Naive B cell (primary cell): ENCODE measurements around the gene SEPTIN10. TPM values are rescaled to one million over a fixed set of nuclear protein-coding genes. Genes with fewer than 3 reads are reported as not detected.
A peak's percentile ranks its signal among the peaks of the same experiment; 100 is the strongest.
"Not testable (repeated sequence)": the region's sequence is repeated elsewhere in the genome, so short reads cannot be mapped to it uniquely, and the experiment has no call there.

Experiments
- ATAC-seq, 2 donors: fragments of 150-1000 bp; cut with Tn5 transposase; 2 replicates each; pipeline ENCODE4 v1.10.0; 2021; ENCODE audit warnings: low read depth in 2 of 2, mild to moderate bottlenecking in 2 of 2, moderate library complexity in 2 of 2
- DNase-seq: peaks from one replicate; pipeline ENCODE4 v3.0.0; 2022
- H3K27ac Mint-ChIP-seq, 6 donors: one replicate each; pipeline ENCODE4 v1.8.0; 2020 to 2022; ENCODE audit warnings: mild to moderate bottlenecking in 6 of 6, mixed read lengths in 6 of 6, moderate library complexity in 5 of 6, inconsistent platforms in 2 of 6
- H3K27me3 Mint-ChIP-seq, 3 donors: one replicate each; pipeline ENCODE4 v1.8.0; 2021 to 2022; ENCODE audit warnings: mixed read lengths in 3 of 3, mild to moderate bottlenecking in 1 of 3
- H3K36me3 Mint-ChIP-seq, 2 donors: one replicate each; pipeline ENCODE4 v1.8.0; 2020 to 2022; ENCODE audit warnings: mixed read lengths in 2 of 2, inconsistent platforms in 1 of 2, mild to moderate bottlenecking in 1 of 2
- H3K4me1 Mint-ChIP-seq, 3 donors: one replicate each; pipeline ENCODE4 v1.8.0; 2020 to 2022; ENCODE audit warnings: mixed read lengths in 3 of 3, inconsistent platforms in 1 of 3, mild to moderate bottlenecking in 1 of 3, moderate library complexity in 1 of 3
- H3K4me3 Mint-ChIP-seq, 8 donors: one replicate each; pipeline ENCODE4 v1.8.0; 2020 to 2022; ENCODE audit warnings: mild to moderate bottlenecking in 8 of 8, mixed read lengths in 8 of 8, moderate library complexity in 8 of 8, inconsistent platforms in 2 of 8
- H3K9me3 Mint-ChIP-seq, 7 donors: one replicate each; pipeline ENCODE4 v1.8.0; 2020 to 2022; ENCODE audit warnings: mixed read lengths in 7 of 7, mild to moderate bottlenecking in 5 of 7, inconsistent platforms in 2 of 7, moderate library complexity in 1 of 7
- polyA plus RNA-seq, 6 donors: library from polyadenylated mRNA; unstranded; fragments of 300-500 nt; fragmentation: Illumina TruSeq; gene quantifications; one replicate each; pipeline ENCODE4 v1.2.3, GENCODE V29; 2021; ENCODE audit warnings: low read depth in 6 of 6

Gene SEPTIN10
- polyA plus RNA-seq, 6 donors from 2014 or later = 0.41 to 1.8 (median 0.84) TPM; not detected in 1

GRCh38 chr2:109537565-109538222 is 76.1 kb downstream of the SEPTIN10 start:
- Mint-ChIP-seq H3K9me3 (peaks cover 0 to 8% (median 3%) of the 10 kb centered on the region in 7 donors), H3K4me1 (no peaks in the 10 kb centered on the region), H3K27me3 (peaks cover 0 to 12% (median 4%) of the 10 kb centered on the region in 3 donors), H3K36me3 (no peaks in the 10 kb centered on the region), H3K27ac (no peak overlapping the region), H3K4me3 (no peak overlapping the region)
- ATAC-seq (no peak), DNase-seq (no peak)

GRCh38 chr2:109536556-109536955 is 77.2 kb downstream of the SEPTIN10 start:
- DNase-seq, H3K4me3 Mint-ChIP-seq, H3K9me3 Mint-ChIP-seq, H3K4me1 Mint-ChIP-seq, H3K27me3 Mint-ChIP-seq, H3K27ac Mint-ChIP-seq, ATAC-seq, H3K36me3 Mint-ChIP-seq: not testable (repeated sequence)

DNA sequence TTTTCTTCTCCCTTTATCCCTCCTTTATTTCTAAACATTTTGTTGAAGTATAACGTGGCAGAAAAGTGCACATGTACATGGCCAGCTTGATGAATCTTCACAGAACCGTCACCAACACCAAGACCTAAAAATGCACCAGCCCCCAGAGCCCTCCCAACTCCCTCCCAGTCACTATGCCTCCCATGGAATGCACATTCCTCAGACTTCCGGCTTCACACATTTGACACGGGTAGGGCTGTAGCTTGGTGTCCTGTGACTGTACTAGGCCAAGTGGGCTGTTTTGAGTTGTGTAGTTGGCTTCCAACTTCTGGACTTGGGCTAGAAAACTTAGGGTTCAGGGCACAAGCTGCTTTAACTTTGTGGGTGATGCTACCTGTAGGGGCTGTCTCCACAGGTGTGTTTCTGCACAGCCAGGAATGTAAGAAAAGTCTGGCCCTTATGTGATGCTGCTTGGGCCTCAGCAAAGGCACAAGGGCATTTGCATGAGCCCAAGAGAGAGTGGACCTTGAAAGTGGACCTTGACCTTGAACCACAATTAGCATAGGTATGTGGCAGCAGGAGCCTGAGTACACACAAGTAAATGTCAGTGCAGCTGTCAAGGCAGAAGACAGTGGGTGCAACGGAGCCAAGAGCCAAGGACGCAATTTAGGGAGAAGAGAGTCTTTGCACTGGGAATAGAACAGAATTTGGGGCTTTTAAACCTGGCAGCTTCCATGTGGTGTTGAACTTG is 78.4 kb downstream of the SEPTIN10 start:
- Mint-ChIP-seq H3K4me1 (no peaks in the 10 kb centered on the region), H3K36me3 (no peaks in the 10 kb centered on the region), H3K27me3 (no peaks in the 10 kb centered on the region), H3K27ac (no peak overlapping the region), H3K4me3 (no peak overlapping the region), H3K9me3 (peaks cover 0 to 8% (median 3%) of the 10 kb centered on the region in 7 donors)
- ATAC-seq = no peak
- DNase-seq = no peak

GRCh38 chr2:109533823-109534222 is 79.9 kb downstream of the SEPTIN10 start:
- no peaks in the 10 kb centered on the region for H3K4me1 Mint-ChIP-seq
- H3K9me3 Mint-ChIP-seq = peaks cover 0 to 8% (median 3%) of the 10 kb centered on the region in 7 donors
- H3K27ac Mint-ChIP-seq = peak overlapping the region in 1 of 6 donors; percentile 3
- no peak overlapping the region for H3K4me3 Mint-ChIP-seq
- H3K27me3 Mint-ChIP-seq = no peaks in the 10 kb centered on the region
- ATAC-seq (no peak), DNase-seq (no peak)
- no peaks in the 10 kb centered on the region for H3K36me3 Mint-ChIP-seq

GRCh38 chr2:109532728-109533076 is 81.1 kb downstream of the SEPTIN10 start:
- DNase-seq (no peak), ATAC-seq (no peak)
- Mint-ChIP-seq H3K4me1 (no peaks in the 10 kb centered on the region), H3K27ac (no peak overlapping the region), H3K27me3 (peaks cover 0 to 4% (median 2%) of the 10 kb centered on the region in 3 donors), H3K9me3 (peaks cover 0 to 8% (median 3%) of the 10 kb centered on the region in 7 donors), H3K36me3 (no peaks in the 10 kb centered on the region), H3K4me3 (no peak overlapping the region)

DNA sequence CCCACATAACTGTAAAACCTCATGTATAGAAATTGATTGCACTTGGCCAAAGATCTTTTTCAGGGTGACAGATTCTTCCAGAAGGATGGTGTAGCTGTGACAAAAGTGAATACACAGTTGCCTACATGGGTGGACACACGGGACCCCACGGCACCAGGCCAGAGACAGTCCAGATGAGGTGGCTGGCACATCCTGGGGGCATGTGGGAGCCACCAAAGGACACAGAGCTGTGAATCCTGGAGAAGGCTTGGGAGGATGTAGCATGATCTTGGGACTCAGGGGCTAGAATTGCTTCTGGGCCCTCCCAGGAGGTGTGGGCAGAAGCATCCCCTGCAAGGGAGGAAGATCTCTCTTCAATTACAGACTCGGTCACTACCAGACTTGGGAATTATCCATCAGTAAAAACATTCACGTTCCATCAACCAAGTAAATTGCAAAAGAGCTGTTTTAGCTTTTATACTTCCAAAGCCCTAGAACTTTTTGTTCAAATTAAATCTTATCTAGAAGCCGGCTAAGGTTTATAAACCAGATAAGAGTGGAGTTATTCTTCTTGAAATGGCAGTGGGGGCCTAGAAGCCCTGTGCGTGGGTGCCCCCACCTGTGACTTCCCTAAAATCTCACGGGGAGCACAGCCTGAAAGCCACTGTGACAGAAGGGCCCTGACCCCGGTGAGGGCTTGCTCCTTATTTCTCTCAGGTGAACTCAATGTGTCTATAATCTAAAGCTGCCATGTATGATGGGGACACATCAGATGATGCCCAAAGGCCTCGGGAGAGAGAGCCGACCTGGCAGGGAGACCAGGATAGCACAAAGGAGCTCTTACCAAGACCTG is 81.7 kb downstream of the SEPTIN10 start:
- Mint-ChIP-seq H3K4me1 (no peaks in the 10 kb centered on the region), H3K27ac (no peak overlapping the region), H3K9me3 (peaks cover 0 to 8% (median 3%) of the 10 kb centered on the region in 7 donors), H3K27me3 (peaks cover 0 to 5% (median 4%) of the 10 kb centered on the region in 3 donors), H3K36me3 (no peaks in the 10 kb centered on the region), H3K4me3 (no peak overlapping the region)
- ATAC-seq (no peak), DNase-seq (no peak)

- H3K4me1 Mint-ChIP-seq = no peaks in the 10 kb centered on the region
- peaks cover 0 to 5% (median 4%) of the 10 kb centered on the region in 3 donors for H3K27me3 Mint-ChIP-seq
- no peak overlapping the region for H3K4me3 Mint-ChIP-seq
- peaks cover 0 to 4% (median 0%) of the 10 kb centered on the region in 7 donors for H3K9me3 Mint-ChIP-seq
- ATAC-seq (no peak), DNase-seq (no peak)
- no peaks in the 10 kb centered on the region for H3K36me3 Mint-ChIP-seq
- no peak overlapping the region for H3K27ac Mint-ChIP-seq
Measured at GRCh38 chr2:109531221-109531620, 82.5 kb downstream of the SEPTIN10 start.

GRCh38 chr2:109530712-109531111 is 83.1 kb downstream of the SEPTIN10 start:
- DNase-seq = no peak
- no peak overlapping the region for H3K27ac Mint-ChIP-seq

DNA sequence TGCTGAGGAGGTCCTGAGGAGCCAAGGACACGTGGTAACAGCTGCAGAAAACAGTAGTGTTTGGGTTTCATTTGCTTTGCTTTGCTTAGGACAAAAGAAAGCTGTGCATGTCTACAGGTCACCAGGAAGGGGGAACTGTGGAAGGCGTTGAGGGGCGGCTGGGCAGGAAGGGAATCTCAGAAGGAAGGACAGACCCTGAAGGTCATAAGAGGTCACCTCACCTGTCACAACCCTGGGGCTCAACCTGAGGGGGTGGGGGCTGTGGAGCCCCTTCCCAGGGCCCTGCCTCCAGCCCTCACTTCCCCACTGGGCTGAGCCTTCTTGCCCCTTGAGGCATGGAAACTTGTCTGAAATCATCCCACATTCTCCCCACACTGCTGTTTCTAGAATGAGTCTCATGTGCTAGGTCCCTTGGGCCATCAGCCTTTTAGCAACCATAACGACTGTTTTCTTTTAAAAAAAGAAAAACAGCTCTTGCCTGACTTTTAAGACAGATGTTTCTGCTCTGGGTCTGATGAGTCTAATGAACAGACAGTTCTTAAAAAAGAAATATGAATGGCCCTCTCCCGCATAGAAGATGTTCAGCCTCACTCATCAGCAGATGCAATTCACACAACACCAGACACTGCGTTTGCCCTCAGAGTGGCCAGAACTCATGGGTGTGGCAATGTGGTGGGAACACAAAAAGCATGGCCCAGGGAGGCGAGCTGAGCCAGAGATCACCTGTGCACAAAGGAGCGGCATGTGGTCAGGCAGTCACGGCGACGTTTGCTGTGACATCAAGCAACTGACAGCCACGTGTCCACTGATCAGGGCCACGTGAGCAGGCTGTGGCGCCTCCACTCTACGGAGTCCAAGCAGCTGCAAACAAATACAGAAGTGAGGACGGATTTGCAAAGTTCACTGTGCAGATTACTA is 84.0 kb downstream of the SEPTIN10 start:
- no peak overlapping the region for H3K27ac Mint-ChIP-seq
- no peaks in the 10 kb centered on the region for H3K9me3 Mint-ChIP-seq
- no peak for DNase-seq
- H3K4me3 Mint-ChIP-seq = no peak overlapping the region
- H3K27me3 Mint-ChIP-seq = peaks cover 0 to 5% (median 4%) of the 10 kb centered on the region in 3 donors
- no peak for ATAC-seq
- no peaks in the 10 kb centered on the region for H3K36me3 Mint-ChIP-seq
- no peaks in the 10 kb centered on the region for H3K4me1 Mint-ChIP-seq

More at GRCh38 chr2:109530712-109531111, 83.1 kb downstream of the SEPTIN10 start:
- H3K9me3 Mint-ChIP-seq = peaks cover 0 to 4% (median 0%) of the 10 kb centered on the region in 7 donors
- peaks cover 0 to 5% (median 4%) of the 10 kb centered on the region in 3 donors for H3K27me3 Mint-ChIP-seq
- no peak overlapping the region for H3K4me3 Mint-ChIP-seq
- no peak for ATAC-seq
- no peaks in the 10 kb centered on the region for H3K4me1 Mint-ChIP-seq
- no peaks in the 10 kb centered on the region for H3K36me3 Mint-ChIP-seq

- ATAC-seq = no peak
- H3K4me1 Mint-ChIP-seq = no peaks in the 10 kb centered on the region
- H3K27ac Mint-ChIP-seq = peak overlapping the region in 1 of 6 donors; percentile 27
- no peaks in the 10 kb centered on the region for H3K9me3 Mint-ChIP-seq
- H3K27me3 Mint-ChIP-seq = peaks cover 0 to 5% (median 4%) of the 10 kb centered on the region in 3 donors
- no peaks in the 10 kb centered on the region for H3K36me3 Mint-ChIP-seq
- DNase-seq = no peak
- H3K4me3 Mint-ChIP-seq = no peak overlapping the region
Measured at GRCh38 chr2:109528811-109529501, 84.8 kb downstream of the SEPTIN10 start.

DNA sequence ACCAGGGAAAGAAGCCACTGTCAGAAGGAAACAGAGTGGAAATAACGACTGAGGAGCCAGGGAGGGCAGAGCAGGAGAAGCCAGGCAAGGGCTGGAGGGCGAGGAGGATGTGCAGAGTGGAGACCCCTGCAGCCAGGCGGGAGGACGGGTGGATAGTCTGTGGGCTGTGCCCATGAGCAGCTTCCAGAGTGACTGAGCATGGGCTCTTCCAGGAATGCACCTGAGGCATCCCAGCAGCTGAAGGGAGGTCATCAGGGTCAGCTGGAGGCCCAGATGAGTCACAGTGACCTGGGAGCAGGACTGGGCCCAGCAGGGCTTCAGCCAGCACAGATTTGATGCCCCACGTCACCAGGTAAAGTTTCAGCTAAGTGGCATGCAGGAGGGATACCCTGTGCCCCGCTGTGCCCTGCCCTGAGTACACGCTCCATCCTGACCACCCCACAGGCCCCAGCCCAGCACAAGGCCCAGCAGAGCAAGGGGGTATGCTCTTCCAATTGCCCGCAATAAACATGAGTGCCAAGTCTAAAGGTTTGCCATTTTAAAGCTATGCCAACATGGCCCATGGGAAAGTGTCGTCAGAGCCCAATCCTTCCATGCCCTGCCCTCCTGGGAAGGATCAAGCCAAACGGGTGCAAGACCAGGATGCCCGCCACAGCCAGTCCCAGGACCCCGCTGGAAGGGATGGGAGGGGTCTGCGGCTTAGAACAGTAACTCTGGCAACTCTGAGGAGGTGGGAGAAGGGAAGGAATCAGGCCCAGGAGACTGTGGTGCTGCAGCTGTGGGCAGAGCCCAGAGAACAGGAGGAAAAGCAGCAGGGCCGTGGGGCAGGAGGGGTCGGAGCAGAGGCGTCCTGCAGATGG is 85.7 kb downstream of the SEPTIN10 start:
- Mint-ChIP-seq H3K9me3 (no peaks in the 10 kb centered on the region), H3K4me1 (no peaks in the 10 kb centered on the region)

More for the DNA sequence above, 85.7 kb downstream of the SEPTIN10 start:
- no peak for ATAC-seq
- Mint-ChIP-seq H3K4me3 (no peak overlapping the region), H3K36me3 (no peaks in the 10 kb centered on the region), H3K27ac (no peak overlapping the region), H3K27me3 (peaks cover 0 to 5% (median 4%) of the 10 kb centered on the region in 3 donors)
- no peak for DNase-seq
